GM21528 (cell line): Measurements from ENCODE around the gene RPL31.
"Not testable (repeated sequence)": the region's sequence is repeated elsewhere in the genome, so short reads cannot be mapped to it uniquely, and the experiment has no call there.

Source experiments
- ATAC-seq: cut with Tn5 transposase; IDR thresholded peaks from one replicate; pipeline ENCODE4 v1.9.1; 2021; ENCODE audit warnings: mild to moderate bottlenecking, moderate library complexity; ENCODE audit not compliant: unreplicated experiment, low FRiP score

Gene RPL31

DNA sequence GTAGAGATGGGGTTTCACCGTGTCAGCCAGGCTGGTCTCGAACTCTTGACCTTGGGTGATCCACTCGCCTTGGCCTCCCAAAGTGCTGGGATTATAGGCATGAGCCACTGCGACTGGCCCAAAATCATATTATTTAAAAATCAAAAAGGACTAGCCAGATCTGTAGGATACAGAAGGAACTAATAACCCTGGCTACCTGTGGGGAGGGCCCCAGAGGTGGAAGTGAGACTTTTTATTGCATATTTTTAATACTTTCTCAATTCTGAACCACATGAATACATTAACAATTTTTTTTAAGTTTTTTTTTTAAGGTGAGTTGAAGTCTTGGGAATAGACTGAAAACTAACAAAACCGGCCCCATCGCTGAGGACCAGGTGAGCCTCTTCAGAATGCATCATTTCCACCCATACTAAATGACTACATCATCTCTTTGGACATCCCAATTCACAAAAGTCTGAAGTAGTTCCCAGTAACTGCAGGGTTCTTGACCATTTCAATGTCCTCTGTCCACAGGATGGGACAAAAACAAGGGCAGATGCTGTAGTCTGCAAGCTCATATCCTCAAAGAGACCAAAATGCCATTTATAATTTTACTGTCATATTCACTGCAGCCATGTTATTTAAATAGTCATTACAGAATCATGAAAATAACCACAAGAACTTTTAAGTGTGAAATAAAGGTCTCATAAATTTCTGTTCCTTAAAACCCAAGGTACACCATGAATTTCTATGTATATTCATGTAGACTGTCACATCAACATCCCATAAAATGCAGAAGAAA, 21.4 kb downstream of the RPL31 start:
- ATAC-seq = no peak

GRCh38 chr2:101025561-101025960, 23.5 kb downstream of the RPL31 start:
- ATAC-seq = no peak

GRCh38 chr2:101026253-101026701, 24.2 kb downstream of the RPL31 start:
- no peak for ATAC-seq

DNA sequence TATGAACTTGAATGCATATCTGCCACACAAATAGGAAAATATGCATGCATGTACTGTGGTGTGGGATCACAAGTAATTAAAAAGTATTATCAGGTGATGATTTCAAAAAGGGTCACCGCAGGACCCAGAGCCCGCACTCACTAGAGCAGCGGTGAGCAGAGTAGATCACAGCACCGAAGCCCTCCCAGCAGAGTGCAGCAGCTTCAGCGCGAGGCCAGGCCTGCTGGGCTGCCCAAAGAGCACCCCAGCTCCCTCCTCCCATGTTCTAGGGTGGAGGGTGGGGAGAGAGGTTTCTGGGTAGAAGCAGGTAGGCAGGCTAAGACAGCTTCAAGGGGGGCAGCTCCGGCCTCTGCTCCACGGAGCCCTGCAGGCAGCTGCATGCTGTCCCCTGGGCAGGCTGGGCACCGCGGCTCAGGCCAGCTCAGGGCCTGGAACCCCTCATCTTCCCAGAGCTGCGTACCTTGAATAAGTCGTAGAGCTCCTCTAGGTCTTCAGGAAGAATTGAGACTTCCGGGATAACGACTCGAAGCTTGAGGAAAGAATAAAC, 24.9 kb downstream of the RPL31 start:
- ATAC-seq = no peak

GRCh38 chr2:101027852-101028251, 25.8 kb downstream of the RPL31 start:
- no peak for ATAC-seq

DNA sequence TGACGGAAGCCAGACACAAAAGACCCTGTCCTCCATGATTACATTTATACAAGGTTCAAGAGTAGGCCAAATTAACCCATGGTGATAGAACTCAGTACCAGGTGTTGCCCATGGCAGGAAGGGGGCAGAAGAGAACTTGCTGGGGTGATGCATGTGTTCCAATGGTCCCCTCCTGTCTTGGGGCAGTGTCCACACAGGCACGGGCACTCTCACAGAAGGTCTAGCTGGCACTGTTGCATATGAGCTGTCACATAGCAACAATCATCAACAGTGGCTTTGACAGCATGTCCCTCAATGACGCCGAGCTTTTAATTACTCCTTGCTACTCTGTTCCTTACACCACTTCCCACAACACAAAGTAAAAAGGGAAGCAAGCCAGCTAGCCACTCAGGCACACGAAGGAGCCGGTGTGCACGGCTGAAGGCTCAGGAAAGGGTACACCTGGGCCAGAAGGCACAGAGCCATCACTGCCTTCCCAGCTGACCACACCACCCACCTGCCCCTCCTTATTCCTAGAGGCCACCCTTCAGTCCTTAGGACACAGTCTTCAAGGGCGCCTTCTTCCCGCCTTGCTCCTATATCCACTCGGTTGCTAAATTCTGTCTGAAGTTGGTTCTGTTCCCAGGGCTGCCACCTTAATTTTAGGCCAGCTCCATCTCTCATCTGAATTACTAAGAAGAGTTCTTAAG, 28.9 kb downstream of the RPL31 start:
- ATAC-seq = no peak

DNA sequence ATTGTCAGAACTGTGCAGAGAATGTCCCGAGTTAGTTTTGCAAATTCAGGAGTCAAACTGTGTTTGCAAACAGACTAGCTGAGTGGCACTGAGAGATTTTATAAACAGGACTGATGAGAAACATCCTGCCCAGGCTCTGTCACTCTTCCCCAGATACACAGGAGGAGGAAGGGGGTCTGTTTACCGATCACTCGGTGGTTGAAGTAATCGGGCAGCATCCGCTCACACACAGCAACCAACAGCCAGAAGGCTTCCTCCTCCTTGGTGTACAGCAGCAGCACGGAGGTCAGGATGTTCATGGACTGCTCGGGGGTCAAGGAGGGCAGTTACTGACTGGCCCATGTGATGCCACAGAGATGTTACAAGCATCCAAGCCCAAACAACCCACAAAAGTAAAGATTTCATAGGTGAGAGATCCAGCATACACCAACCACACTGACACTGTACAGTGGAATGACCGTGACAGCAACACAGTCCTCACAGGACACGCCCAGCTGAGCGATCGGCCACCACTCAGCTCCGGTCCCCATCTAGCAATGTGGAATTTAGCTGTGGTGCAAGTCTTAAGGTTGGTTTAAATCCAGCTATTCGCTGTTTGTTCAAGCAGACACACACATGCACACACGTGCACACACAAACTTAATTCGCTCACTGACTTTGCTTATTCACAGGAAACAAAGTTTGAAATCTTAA, 30.1 kb downstream of the RPL31 start:
- ATAC-seq = no peak

DNA sequence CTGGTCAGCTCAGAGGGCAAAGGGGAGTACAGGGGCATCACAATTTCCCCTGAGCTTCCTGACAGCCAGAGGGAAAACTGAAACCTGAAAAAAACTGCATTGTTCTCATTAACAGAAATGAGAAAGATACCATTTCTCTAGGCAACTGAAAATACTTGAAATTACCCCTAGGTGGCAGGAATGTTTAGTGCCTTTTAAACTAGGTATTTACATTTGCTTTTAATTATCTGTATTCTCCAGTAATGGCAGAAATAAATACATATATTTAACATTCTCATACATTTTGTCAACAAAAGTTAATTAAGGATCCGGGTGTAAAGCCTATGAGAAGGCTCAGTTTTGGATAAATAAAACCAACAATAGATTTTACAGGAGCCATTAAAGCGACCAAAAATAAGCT, 34.5 kb downstream of the RPL31 start:
- no peak for ATAC-seq

DNA sequence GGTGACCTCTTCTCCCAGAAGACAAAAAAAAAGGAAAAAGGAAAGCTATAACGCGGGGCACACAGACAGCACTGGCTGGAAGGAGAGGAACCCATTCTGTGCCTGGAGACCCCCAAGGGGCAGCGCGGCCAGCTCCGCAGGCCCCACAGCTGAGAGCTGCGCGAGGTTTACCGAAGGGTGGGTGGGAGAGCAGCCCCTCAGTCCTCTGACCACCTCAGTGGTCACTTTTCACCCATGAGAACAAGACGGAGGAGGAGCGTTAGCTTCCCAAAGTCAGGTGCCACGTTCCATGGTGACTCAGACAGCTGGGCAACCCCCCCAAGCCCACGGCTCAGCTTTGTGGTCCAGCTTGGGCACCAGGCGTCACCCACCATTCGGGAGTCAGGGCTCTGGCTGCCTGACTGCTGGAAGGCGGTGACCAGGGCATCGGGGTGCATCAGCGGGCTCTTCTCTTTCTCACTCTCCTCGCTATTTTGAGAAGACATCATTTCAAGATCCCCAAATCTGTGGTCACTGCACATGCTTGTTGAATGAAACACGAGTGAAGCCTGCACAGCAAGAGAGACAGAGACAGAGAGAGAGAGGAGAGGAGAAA, 35.2 kb downstream of the RPL31 start:
- ATAC-seq = no peak

GRCh38 chr2:101038455-101039255, 36.6 kb downstream of the RPL31 start:
- no peak for ATAC-seq

DNA sequence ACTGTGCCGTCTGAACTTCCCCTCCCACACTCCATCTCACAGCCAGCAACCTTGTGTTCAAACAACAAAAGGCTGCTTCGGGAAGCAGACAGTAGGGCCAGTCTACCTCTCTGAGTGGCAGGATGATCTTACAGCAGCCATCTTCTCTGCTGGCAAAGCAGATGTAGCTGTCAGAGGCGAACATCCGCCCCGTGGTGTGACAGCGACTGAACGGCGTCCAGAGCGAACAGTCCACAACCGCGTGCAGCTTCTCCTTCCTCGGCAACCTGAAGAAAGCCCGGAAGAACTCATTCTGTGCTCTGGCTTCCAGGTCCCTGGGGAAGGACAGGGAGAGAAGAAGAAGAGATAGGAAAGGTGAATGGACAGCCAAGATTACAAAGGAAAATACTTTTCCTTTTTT, 38.0 kb downstream of the RPL31 start:
- ATAC-seq = no peak

GRCh38 chr2:101040761-101041160, 38.7 kb downstream of the RPL31 start:
- no peak for ATAC-seq

DNA sequence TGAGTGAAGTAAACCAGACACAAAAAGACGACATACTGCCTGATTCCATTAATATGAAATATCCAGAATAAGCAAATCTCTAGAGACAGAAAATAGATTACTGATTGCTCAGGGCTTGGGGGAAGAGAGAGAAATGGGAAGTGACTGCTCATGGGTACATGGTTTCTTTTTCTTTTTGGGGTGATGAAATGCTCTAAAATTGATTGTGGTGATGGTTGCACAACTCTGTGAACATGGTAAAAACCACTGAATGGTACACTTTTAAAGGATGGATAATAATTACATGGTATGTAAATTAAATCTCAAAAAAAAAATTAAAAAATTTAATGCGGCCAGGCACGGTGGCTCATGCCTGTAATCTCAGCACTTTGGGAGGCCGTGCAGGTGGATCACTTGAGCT, 39.3 kb downstream of the RPL31 start:
- no peak for ATAC-seq

GRCh38 chr2:101045330-101045729, 43.2 kb downstream of the RPL31 start:
- ATAC-seq = no peak

DNA sequence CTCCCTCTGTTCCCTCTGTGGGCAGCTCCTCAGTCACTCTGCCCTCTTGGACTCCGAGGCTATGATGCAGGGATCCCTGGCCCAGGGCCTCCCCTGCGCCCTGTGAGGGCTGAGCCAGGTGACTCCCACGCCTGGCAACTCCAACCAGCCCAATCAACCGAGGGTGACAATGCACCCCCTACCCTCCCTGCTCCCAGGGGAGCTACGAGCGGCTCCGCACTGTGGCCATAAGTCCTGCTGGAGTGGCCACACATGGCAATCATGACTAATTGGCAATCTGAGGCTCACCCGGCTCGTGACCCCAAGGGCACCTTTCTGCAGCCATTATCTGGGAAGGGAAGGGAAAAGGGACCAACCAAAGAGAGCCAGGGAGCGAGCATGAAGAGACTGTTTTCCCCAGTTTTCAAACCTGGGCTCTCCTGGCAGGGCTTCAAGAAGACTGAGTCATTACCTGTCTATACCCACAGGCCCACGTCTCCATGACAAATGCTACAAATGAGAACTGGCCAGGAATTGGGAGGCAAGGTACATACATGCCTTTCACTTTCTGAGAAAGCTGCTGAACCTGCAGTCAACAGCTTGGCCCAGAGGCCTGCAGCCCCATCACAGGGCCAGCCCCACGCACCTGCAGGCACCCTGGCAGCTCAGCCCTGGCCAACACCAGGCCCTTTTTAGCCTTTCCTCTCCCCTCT, 45.1 kb downstream of the RPL31 start:
- no peak for ATAC-seq

- ATAC-seq = no peak
These were observed 45.7 kb downstream of the RPL31 start for GRCh38 chr2:101047774-101048173.

DNA sequence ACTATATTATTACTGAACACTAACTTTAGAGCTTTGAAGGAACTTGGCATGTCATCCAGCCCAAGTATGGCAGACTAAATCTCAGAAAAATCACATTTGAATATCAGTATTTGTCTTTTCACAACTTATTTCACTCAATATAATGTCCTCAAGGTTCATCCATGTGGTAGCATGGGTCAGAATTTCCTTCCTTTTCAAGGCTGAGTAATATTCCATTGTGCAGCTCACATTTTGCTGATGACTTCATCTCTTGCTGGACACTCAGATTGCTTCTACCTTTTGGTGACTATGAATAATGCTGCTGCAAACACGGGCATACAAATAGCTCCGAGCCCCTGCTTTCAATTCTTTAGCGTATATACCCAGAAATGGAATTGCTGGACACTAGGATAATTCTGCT, 46.7 kb downstream of the RPL31 start:
- ATAC-seq = no peak

DNA sequence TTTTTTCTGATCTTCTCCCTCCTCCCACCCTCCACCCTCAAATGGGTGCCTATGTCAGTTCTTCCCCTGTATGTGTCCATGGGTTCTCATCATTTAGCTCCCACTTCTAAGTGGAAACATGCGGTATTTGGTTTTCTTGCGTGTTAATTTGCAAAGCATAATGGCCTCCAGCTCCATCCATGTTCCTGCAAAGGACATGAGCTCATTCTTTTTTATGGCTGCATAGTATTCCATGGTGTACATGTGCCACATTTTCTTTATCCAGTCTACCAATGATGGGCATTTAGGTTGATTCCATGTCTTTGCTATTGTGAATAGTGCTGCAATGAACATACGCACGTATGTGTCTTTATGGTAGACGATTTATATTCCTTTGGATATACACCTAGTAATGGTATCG, 48.8 kb downstream of the RPL31 start:
- ATAC-seq = not testable (repeated sequence)

DNA sequence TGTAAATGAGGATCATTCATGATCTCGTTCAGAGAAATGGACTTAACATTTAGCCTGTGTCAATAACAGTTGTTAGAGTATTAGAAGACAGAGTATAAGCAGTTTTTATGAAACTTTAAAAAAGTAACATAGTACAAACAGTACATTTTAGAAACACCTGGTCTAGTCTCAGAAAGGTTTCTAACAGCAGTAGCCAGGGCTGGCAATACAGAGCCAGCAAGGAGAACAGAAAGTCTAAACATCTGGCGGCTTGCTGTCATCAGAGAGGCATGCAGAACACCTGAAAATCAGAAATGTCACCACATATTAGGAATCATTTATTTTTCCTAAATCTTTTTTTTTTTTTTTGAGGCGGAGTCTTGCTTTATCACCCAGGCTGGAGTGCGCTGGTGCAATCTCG, 50.1 kb downstream of the RPL31 start:
- no peak for ATAC-seq
